Astrocyte (in vitro differentiated cells and primary cell): ENCODE measurements around the gene MLXIPL. TPM values are rescaled to one million over a fixed set of nuclear protein-coding genes. Genes with fewer than 3 reads are reported as not detected.
A peak's percentile ranks its signal among the peaks of the same experiment; 100 is the strongest.
"Not testable (repeated sequence)": the region's sequence is repeated elsewhere in the genome, so short reads cannot be mapped to it uniquely, and the experiment has no call there.

Experiments used
- DNase-seq: peaks from one replicate; pipeline ENCODE4 v3.0.0-alpha.2; 2010; ENCODE audit warnings: low read depth
- FAIRE-seq: peaks from 2 replicates; lab custom pipeline; 2011; peaks lifted over from hg19 to GRCh38; lab: Jason Lieb, UNC
- H2AFZ ChIP-seq: 2 replicates; pipeline ENCODE4 v1.6.0; 2012; ENCODE audit warnings: low read depth, low read length, inconsistent platforms
- H3K27ac ChIP-seq: 2 replicates; pipeline ENCODE4 v1.5.1; 2011; ENCODE audit warnings: low read depth, low read length, inconsistent platforms
- H3K27me3 ChIP-seq: 2 replicates; pipeline ENCODE4 v1.6.0; 2011; ENCODE audit warnings: low read length, inconsistent platforms; ENCODE audit not compliant: insufficient read depth
- H3K36me3 ChIP-seq: 2 replicates; pipeline ENCODE4 v1.5.1; 2011; ENCODE audit warnings: low read length, inconsistent platforms; ENCODE audit not compliant: insufficient read depth
- H3K4me1 ChIP-seq: 2 replicates; pipeline ENCODE4 v1.5.1; 2011; ENCODE audit warnings: low read length, inconsistent platforms; ENCODE audit not compliant: insufficient read depth
- H3K4me2 ChIP-seq: 2 replicates; pipeline ENCODE4 v1.6.0; 2012; ENCODE audit warnings: low read length, inconsistent platforms
- H3K4me3 ChIP-seq: 2 replicates; pipeline ENCODE4 v1.5.1; 2011; ENCODE audit warnings: low read depth, mild to moderate bottlenecking, low read length, inconsistent platforms; ENCODE audit not compliant: insufficient read depth
- H3K79me2 ChIP-seq: 2 replicates; pipeline ENCODE4 v1.6.0; 2012; ENCODE audit warnings: mild to moderate bottlenecking, low read length, inconsistent platforms; ENCODE audit not compliant: insufficient read depth
- H3K9ac ChIP-seq: 2 replicates; pipeline ENCODE4 v1.6.0; 2012; ENCODE audit warnings: mild to moderate bottlenecking, low read length, inconsistent platforms
- H3K9me3 ChIP-seq: 2 replicates; pipeline ENCODE4 v1.5.1; 2012; ENCODE audit warnings: low read depth, mild to moderate bottlenecking, low read length, inconsistent platforms; ENCODE audit not compliant: insufficient read depth
- H4K20me1 ChIP-seq: 2 replicates; pipeline ENCODE4 v1.6.0; 2012; ENCODE audit warnings: low read length, inconsistent platforms; ENCODE audit not compliant: insufficient read depth
- H3K27ac Mint-ChIP-seq: one replicate; pipeline ENCODE4 v1.8.0; 2021; ENCODE audit warnings: mild to moderate bottlenecking, mixed read lengths; ENCODE audit not compliant: unreplicated experiment
- H3K27me3 Mint-ChIP-seq: one replicate; pipeline ENCODE4 v1.8.0; 2021; ENCODE audit warnings: low read depth, mixed read lengths; ENCODE audit not compliant: unreplicated experiment
- H3K36me3 Mint-ChIP-seq: one replicate; pipeline ENCODE4 v1.8.0; 2021; ENCODE audit warnings: low read depth, mixed read lengths; ENCODE audit not compliant: unreplicated experiment
- H3K4me1 Mint-ChIP-seq: one replicate; pipeline ENCODE4 v1.8.0; 2021; ENCODE audit warnings: low read depth, mixed read lengths; ENCODE audit not compliant: unreplicated experiment
- H3K4me3 Mint-ChIP-seq: one replicate; pipeline ENCODE4 v1.8.0; 2021; ENCODE audit warnings: mild to moderate bottlenecking, moderate library complexity, mixed read lengths; ENCODE audit not compliant: unreplicated experiment
- H3K9me3 Mint-ChIP-seq: one replicate; pipeline ENCODE4 v1.8.0; 2021; ENCODE audit warnings: mild to moderate bottlenecking, mixed read lengths; ENCODE audit not compliant: unreplicated experiment
- CTCF ChIP-seq: IDR thresholded peaks from 2 replicates; pipeline ENCODE4 v1.5.1; 2011; ENCODE audit warnings: low read depth, mild to moderate bottlenecking, inconsistent platforms, low read length, moderate library complexity; ENCODE audit not compliant: insufficient read depth
- EZH2 ChIP-seq: IDR thresholded peaks from 2 replicates; pipeline ENCODE4 v1.6.1; 2012; ENCODE audit warnings: mild to moderate bottlenecking, low read length, inconsistent platforms; ENCODE audit not compliant: insufficient read depth
- total RNA-seq: library from RNA; stranded (reverse); gene quantifications from 2 replicates; pipeline ENCODE4 v1.2.1, GENCODE V29; 2021

The MLXIPL gene
- total RNA-seq, 1 donor from 2014 or later, result 0.41 TPM

GRCh38 chr7:73567846-73568685 is 56.3 kb downstream of the MLXIPL start:
- Mint-ChIP-seq H3K27ac (no peak overlapping the region), H3K36me3 (peaks cover 25% of the 10 kb centered on the region), H3K4me1 (no peaks in the 10 kb centered on the region), H3K4me3 (no peak overlapping the region), H3K9me3 (no peaks in the 10 kb centered on the region), H3K27me3 (no peaks in the 10 kb centered on the region)
- Histone ChIP-seq H3K9me3 (no peaks in the 10 kb centered on the region), H2AFZ (no peak overlapping the region), H3K79me2 (peaks cover 5% of the 10 kb centered on the region), H3K27ac (no peak overlapping the region), H3K4me3 (no peak overlapping the region), H3K9ac (no peak overlapping the region), H3K4me1 (no peaks in the 10 kb centered on the region), H3K4me2 (no peak overlapping the region), H4K20me1 (peaks cover 49% of the 10 kb centered on the region), H3K36me3 (peaks cover 32% of the 10 kb centered on the region), H3K27me3 (no peaks in the 10 kb centered on the region)
- no peak for TF ChIP-seq CTCF
- TF ChIP-seq EZH2, result no peak
- FAIRE-seq, result no peak
- DNase-seq, result peak; percentile 63

DNA sequence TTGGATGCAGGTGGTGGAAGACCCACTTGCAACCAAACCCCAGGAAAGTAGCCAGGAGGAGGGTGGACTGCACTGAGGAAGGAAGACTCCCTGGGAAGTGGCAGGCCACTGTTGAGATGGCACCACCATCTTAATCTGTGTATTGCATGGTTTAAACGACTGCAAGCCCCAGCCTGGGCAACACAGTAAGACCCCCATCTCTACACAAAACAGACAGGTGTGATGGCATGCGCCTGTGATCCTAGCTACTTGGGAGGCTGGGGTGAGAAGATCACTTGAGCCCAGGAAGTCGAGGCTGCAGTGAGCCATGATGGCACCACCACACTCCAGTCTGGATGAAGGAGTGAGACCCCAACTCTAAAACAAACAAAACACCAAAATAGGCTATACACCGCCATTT is 57.2 kb downstream of the MLXIPL start:
- Mint-ChIP-seq H3K27ac (no peak overlapping the region), H3K36me3 (peaks cover 19% of the 10 kb centered on the region), H3K9me3 (no peaks in the 10 kb centered on the region), H3K4me3 (no peak overlapping the region), H3K4me1 (no peaks in the 10 kb centered on the region), H3K27me3 (no peaks in the 10 kb centered on the region)
- H3K27me3 ChIP-seq, result no peaks in the 10 kb centered on the region
- peaks cover 24% of the 10 kb centered on the region for H3K36me3 ChIP-seq
- H3K4me2 ChIP-seq, result no peak overlapping the region
- FAIRE-seq, result no peak
- H3K9me3 ChIP-seq, result no peaks in the 10 kb centered on the region
- no peak overlapping the region for H3K4me3 ChIP-seq
- no peak overlapping the region for H3K27ac ChIP-seq
- H4K20me1 ChIP-seq, result peaks cover 39% of the 10 kb centered on the region
- DNase-seq, result no peak
- H2AFZ ChIP-seq, result no peak overlapping the region
- no peak overlapping the region for H3K9ac ChIP-seq
- no peaks in the 10 kb centered on the region for H3K79me2 ChIP-seq
- no peaks in the 10 kb centered on the region for H3K4me1 ChIP-seq
- TF ChIP-seq EZH2 (no peak), CTCF (no peak)

GRCh38 chr7:73566431-73566830 is 57.9 kb downstream of the MLXIPL start:
- not testable (repeated sequence) for H3K27me3 ChIP-seq, H3K79me2 ChIP-seq, H3K4me2 ChIP-seq, H2AFZ ChIP-seq, H3K9ac ChIP-seq, H3K27ac Mint-ChIP-seq, H3K27ac ChIP-seq, H3K9me3 Mint-ChIP-seq, H3K4me3 Mint-ChIP-seq, H3K9me3 ChIP-seq, H3K27me3 Mint-ChIP-seq, H3K4me1 ChIP-seq, DNase-seq, H3K4me3 ChIP-seq, FAIRE-seq, H3K4me1 Mint-ChIP-seq
- H4K20me1 ChIP-seq, result peaks cover 35% of the 10 kb centered on the region
- peaks cover 16% of the 10 kb centered on the region for H3K36me3 Mint-ChIP-seq
- H3K36me3 ChIP-seq, result peaks cover 24% of the 10 kb centered on the region
